K562 (cell line): ENCODE measurements around the gene ZNF124.
A peak's percentile ranks its signal among the peaks of the same experiment; 100 is the strongest.

Experiments used
- JUND ChIP-seq, 2 experiments: IDR thresholded peaks; 2 replicates in 1 of 2; 3 replicates in 1 of 2; pipeline ENCODE4 v1.6.1; 2011; ENCODE audit warnings: borderline replicate concordance in 2 of 2, low read depth in 2 of 2, low read length in 2 of 2, improper control_type of control experiment in 1 of 2, missing biosample characterization in 1 of 2, missing genetic modification characterization in 1 of 2, missing genetic modification reagents in 1 of 2
- RAD21 ChIP-seq, 2 experiments: fragments of 250-450 bp in 1 of 2; fragments of 450-650 bp in 1 of 2; sonication (Bioruptor Pico) in 1 of 2; formaldehyde crosslinking in 1 of 2; IDR thresholded peaks in 1 of 2; conservative IDR thresholded peaks in 1 of 2; 2 replicates each; pipeline versions ENCODE4 v1.4.0 to v1.8.0; 2020 to 2022; ENCODE audit warnings: mild to moderate bottlenecking in 2 of 2, moderate library complexity in 1 of 2
- ZBTB49 ChIP-seq: sonication (generic); formaldehyde crosslinking; IDR thresholded peaks from 2 replicates; pipeline ENCODE4 v1.8.0; 2022; ENCODE audit warnings: missing genetic modification reagents, mild to moderate bottlenecking, borderline replicate concordance
- TF ChIP-seq, protein P1 (sequence below): fragments of 200-400 bp; formaldehyde crosslinking; IDR thresholded peaks from 2 replicates; pipeline ENCODE4 v1.6.1; 2017; ENCODE audit warnings: mild to moderate bottlenecking, low read depth, low read length, moderate library complexity

DNA sequence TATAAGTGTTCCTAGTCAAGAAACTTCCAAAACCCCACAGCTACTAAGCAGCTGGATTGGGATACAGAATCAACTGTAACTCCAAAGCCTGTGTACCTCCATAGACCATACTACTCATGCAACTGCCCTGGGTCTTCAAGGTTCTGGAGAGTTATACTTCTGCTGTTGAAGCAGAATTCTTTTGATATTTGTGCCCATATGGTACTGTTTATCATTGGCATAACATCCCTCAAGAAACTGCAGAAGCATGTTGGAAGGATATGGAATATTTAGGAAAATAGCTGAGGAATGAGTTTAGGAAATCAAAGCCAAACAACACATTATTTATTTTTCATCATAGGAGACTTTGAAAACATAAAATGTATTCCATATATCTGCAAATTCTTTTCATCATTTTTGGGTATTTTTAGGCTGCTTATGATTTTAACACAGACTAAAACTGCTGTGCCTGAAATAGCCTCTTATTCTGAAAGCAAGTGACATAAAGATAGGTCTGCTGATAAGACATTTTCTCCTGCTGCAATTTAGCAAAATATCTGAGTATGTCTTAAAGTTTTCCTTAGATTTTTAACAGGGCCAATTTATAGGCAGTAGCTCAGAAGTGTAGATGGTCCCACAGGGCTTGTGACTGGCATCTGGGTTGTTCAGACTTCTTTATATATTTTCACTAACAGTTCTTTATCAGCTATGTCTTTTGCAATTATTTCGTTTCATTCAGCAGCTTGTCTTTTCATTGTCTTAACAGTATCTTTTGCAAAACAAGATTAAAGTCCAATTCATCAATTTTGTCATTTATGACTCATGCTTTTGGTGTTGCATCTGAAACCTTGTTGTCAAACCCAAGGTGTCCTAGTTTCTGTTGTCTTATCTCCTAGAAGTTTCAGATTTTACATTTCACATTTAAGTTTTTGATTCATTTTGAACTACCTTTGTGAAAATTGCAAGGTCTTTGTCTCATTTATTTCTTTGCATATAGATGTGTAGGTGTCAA is 41.1 kb upstream of the ZNF124 start:
- TF ChIP-seq ZBTB49 (no peak), JUND (IDR thresholded peaks at IDR 0.05; ENCODE audit: borderline replicate concordance, low read depth, low read length) (peak; percentile 78), JUND (tag; IDR thresholded peaks at IDR 0.05; ENCODE audit: borderline replicate concordance, low read depth, low read length) (peak; percentile 91), RAD21 (CRISPR knock-in tag; conservative IDR thresholded peaks at IDR 0.05 in 1 of 2, IDR thresholded peaks at IDR 0.05 in 1 of 2) (no peak)
- TF ChIP-seq, protein P1, sequence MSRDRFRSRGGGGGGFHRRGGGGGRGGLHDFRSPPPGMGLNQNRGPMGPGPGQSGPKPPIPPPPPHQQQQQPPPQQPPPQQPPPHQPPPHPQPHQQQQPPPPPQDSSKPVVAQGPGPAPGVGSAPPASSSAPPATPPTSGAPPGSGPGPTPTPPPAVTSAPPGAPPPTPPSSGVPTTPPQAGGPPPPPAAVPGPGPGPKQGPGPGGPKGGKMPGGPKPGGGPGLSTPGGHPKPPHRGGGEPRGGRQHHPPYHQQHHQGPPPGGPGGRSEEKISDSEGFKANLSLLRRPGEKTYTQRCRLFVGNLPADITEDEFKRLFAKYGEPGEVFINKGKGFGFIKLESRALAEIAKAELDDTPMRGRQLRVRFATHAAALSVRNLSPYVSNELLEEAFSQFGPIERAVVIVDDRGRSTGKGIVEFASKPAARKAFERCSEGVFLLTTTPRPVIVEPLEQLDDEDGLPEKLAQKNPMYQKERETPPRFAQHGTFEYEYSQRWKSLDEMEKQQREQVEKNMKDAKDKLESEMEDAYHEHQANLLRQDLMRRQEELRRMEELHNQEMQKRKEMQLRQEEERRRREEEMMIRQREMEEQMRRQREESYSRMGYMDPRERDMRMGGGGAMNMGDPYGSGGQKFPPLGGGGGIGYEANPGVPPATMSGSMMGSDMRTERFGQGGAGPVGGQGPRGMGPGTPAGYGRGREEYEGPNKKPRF, result no peak
